Fibroblast of the aortic adventitia (primary cell): ENCODE data around the gene NRN1. TPM values are rescaled to one million over a fixed set of nuclear protein-coding genes. Genes with fewer than 3 reads are reported as not detected.

Experiments
- DNase-seq: peaks from one replicate; pipeline ENCODE4 v3.0.0-alpha.2; 2010; ENCODE audit warnings: low read depth
- H3K4me3 ChIP-seq: 2 replicates; pipeline ENCODE4 v1.5.1; 2011; ENCODE audit warnings: low read depth, mild to moderate bottlenecking, control low read depth, low read length, moderate library complexity
- CTCF ChIP-seq: IDR thresholded peaks from 2 replicates; pipeline ENCODE4 v1.5.1; 2011; ENCODE audit warnings: mild to moderate bottlenecking, low read length, control low read depth, inconsistent platforms; ENCODE audit not compliant: insufficient read depth
- total RNA-seq: library from RNA; depleted of rRNA; stranded (reverse); fragments of >200 nt; gene quantifications from 2 replicates; pipeline ENCODE4 v1.2.3, GENCODE V29; 2012; ENCODE audit warnings: low replicate concordance

Gene NRN1
- total RNA-seq, 1 donor, result not detected

- DNase-seq, result no peak
Observed at GRCh38 chr6:5996714-5997419, 9.9 kb downstream of the NRN1 start.

GRCh38 chr6:5995949-5996713 is 10.6 kb downstream of the NRN1 start:
- H3K4me3 ChIP-seq, result peak overlapping the region; percentile 67
- peak; percentile 31 for TF ChIP-seq CTCF
- peak; percentile 32 for DNase-seq

More at GRCh38 chr6:5996714-5997419, 9.9 kb downstream of the NRN1 start:
- peak overlapping the region; percentile 67 for H3K4me3 ChIP-seq
- TF ChIP-seq CTCF, result no peak

GRCh38 chr6:5995658-5995948 is 11.1 kb downstream of the NRN1 start:
- no peak for DNase-seq
- H3K4me3 ChIP-seq, result no peak overlapping the region
- TF ChIP-seq CTCF, result no peak

GRCh38 chr6:5994999-5995657 is 11.6 kb downstream of the NRN1 start:
- DNase-seq, result no peak

GRCh38 chr6:5994234-5994998 is 12.3 kb downstream of the NRN1 start:
- no peak overlapping the region for H3K4me3 ChIP-seq
- TF ChIP-seq CTCF, result no peak
- DNase-seq, result no peak

More at GRCh38 chr6:5994999-5995657, 11.6 kb downstream of the NRN1 start:
- no peak for TF ChIP-seq CTCF
- no peak overlapping the region for H3K4me3 ChIP-seq

GRCh38 chr6:5992551-5993225 is 14.0 kb downstream of the NRN1 start:
- H3K4me3 ChIP-seq, result no peak overlapping the region
- TF ChIP-seq CTCF, result no peak
- no peak for DNase-seq
